ENCODE results near the gene WNK4. TPM values are rescaled to one million over a fixed set of nuclear protein-coding genes. Genes with fewer than 3 reads are reported as not detected.
"Not testable (repeated sequence)": the region's sequence is repeated elsewhere in the genome, so short reads cannot be mapped to it uniquely, and the experiment has no call there.

The WNK4 gene
- total RNA-seq (2013), result 0.02 TPM
- polyA plus RNA-seq, result not detected
- polyA minus RNA-seq, result 0.16 and 0.55 TPM in 2 replicates
- 0 to 0.90 (median 0.13) reads per million in 11 experiments for total RNA-seq

DNA sequence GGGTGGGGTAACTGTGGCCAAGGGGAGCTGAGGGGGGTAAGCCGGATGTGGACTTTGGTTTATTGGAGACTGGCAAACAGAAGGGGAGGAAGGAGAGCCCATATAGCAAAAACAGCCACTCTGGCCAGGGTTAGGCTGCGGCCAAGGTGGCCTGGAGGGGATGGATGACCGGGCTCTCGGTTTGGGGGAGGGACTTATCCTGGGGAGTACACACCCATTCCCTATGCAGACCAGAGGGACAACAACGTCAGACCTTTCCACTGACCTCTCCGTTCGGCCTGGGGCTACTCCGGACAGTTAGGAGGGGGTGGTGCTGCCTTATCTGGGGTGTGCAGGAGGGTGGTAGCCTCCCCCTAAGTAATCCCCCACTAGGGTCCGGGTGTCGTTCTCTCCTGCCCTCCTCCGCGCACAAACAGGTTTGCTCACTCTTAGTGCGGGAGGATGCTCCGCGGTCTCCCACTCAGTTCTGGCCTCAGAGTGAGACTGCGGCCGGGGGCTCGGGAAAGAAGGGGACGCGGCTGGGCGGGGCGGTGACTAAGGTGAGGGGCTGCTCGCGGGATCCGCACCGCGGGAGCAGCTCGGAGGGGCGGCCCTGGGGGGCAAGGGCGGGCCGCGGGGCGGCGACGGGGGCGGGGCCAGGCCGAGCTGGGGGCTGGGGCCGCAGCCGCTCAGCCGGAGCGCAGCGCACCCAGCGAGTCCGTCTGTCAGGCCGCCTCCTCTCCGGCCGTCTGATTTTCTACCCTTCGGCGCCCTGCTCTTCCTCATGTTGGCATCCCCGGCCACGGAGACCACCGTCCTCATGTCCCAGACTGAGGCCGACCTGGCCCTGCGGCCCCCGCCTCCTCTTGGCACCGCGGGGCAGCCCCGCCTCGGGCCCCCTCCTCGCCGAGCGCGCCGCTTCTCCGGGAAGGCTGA lies at the start of gene WNK4:
Gene WNK4 (plus strand): TSS at position 675 of the 915 bp plus-strand sequence. CDS start 89 bp downstream, at position 764.
- Histone ChIP-seq H3K4me2 (replicated peaks; ENCODE audit: extremely low read depth, low read length, poor library complexity, severe bottlenecking) (no peak within 1 kb of the TSS), H2AFZ (ENCODE audit: insufficient read depth, low read depth, low read length, poor library complexity, severe bottlenecking) (no peak within 1 kb of the TSS)

DNA sequence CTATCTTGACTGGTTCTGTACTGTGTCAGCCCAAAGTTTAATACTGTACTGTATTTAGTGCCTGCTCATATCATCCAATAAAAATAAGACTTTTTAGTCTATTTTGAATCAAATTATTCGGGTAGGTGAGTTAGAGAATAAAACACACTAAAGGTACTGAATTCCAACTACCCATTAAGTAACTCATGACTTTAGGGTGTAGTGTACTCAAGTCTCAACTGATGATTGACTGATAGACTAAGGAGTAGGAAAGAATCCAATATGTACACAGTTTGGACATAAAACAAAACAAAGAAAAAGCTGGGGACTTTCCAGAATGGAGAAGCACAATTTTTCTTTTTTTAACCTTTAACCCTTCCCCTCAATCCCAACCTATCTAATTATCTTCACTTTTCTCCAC lies 39.7 kb upstream of the WNK4 start:
- Histone ChIP-seq H4K20me1 (ENCODE audit: insufficient read depth, low read length) (peaks cover 77% of the 10 kb centered on the region), H3K79me2 (ENCODE audit: insufficient read depth, low read length) (peaks cover 47% of the 10 kb centered on the region), H3K27ac (ENCODE audit: low read depth in 1 of 2, low read length in 2 of 2) (no peak overlapping the region), H3K9me3 (replicated peaks in 1 of 2; ENCODE audit: control insufficient read depth in 1 of 2, insufficient read depth in 1 of 2, low read length in 2 of 2) (no peaks in the 10 kb centered on the region), H2AFZ (ENCODE audit: insufficient read depth, low read depth, low read length, poor library complexity, severe bottlenecking) (no peak overlapping the region), H3K4me2 (replicated peaks; ENCODE audit: extremely low read depth, low read length, poor library complexity, severe bottlenecking) (no peak overlapping the region), H3K27me3 (ENCODE audit: control insufficient read depth in 2 of 2, insufficient read depth in 2 of 2, low read length in 2 of 2) (peaks cover 0 to under 1% of the 10 kb centered on the region in 2 donors), H3K4me3 (replicated peaks in 1 of 3; ENCODE audit: low read depth in 2 of 3, low read length in 3 of 3) (no peak overlapping the region), H3K36me3 (replicated peaks in 1 of 2; ENCODE audit: control insufficient read depth in 1 of 2, insufficient read depth in 2 of 2, low read length in 2 of 2) (peaks cover 0 to 4% of the 10 kb centered on the region in 2 donors), H3K9ac (ENCODE audit: insufficient read depth, low read length, poor library complexity, severe bottlenecking) (no peak overlapping the region), H3K4me1 (ENCODE audit: control insufficient read depth in 1 of 2, insufficient read depth in 2 of 2, low read length in 2 of 2) (peaks cover 19 to 24% of the 10 kb centered on the region in 2 donors)
- no CpG with 5 or more reads among the region's 1 CpG for WGBS (ENCODE audit: insufficient coverage)
- DNase-seq, result no peak
- H3K27me3 Mint-ChIP-seq (ENCODE audit: low read depth in 3 of 3), result peaks cover 0 to 5% (median 5%) of the 10 kb centered on the region in 3 donors
- H3K36me3 Mint-ChIP-seq, result peaks cover 0 to 5% of the 10 kb centered on the region in 2 donors
- H3K27ac Mint-ChIP-seq, result no peak overlapping the region
- TF ChIP-seq, protein P1, sequence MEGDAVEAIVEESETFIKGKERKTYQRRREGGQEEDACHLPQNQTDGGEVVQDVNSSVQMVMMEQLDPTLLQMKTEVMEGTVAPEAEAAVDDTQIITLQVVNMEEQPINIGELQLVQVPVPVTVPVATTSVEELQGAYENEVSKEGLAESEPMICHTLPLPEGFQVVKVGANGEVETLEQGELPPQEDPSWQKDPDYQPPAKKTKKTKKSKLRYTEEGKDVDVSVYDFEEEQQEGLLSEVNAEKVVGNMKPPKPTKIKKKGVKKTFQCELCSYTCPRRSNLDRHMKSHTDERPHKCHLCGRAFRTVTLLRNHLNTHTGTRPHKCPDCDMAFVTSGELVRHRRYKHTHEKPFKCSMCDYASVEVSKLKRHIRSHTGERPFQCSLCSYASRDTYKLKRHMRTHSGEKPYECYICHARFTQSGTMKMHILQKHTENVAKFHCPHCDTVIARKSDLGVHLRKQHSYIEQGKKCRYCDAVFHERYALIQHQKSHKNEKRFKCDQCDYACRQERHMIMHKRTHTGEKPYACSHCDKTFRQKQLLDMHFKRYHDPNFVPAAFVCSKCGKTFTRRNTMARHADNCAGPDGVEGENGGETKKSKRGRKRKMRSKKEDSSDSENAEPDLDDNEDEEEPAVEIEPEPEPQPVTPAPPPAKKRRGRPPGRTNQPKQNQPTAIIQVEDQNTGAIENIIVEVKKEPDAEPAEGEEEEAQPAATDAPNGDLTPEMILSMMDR (IDR thresholded peaks at IDR 0.05), result no peak
- no peak overlapping the region for H3K4me3 Mint-ChIP-seq
- peaks cover 22% of the 10 kb centered on the region for H3K4me1 Mint-ChIP-seq
- H3K9me3 Mint-ChIP-seq, result peaks cover 0 to 3% (median 0%) of the 10 kb centered on the region in 7 donors
- intact Hi-C loops (cut with micrococcal nuclease), result no loop called here

More for the DNA sequence above, at the start of gene WNK4:
- WGBS (ENCODE audit: insufficient coverage), result 5% methylated on average over 52 of the region's 65 CpGs
- Histone ChIP-seq H3K27me3 (ENCODE audit: control insufficient read depth in 2 of 2, insufficient read depth in 2 of 2, low read length in 2 of 2) (peaks cover 42 to 57% of the 10 kb centered on the region in 2 donors), H3K4me1 (ENCODE audit: control insufficient read depth in 1 of 2, insufficient read depth in 2 of 2, low read length in 2 of 2) (peaks cover 7 to 17% of the 10 kb centered on the region in 2 donors), H3K9me3 (replicated peaks in 1 of 2; ENCODE audit: control insufficient read depth in 1 of 2, insufficient read depth in 1 of 2, low read length in 2 of 2) (peaks cover 0 to 28% of the 10 kb centered on the region in 2 donors), H3K36me3 (replicated peaks in 1 of 2; ENCODE audit: control insufficient read depth in 1 of 2, insufficient read depth in 2 of 2, low read length in 2 of 2) (peaks cover 40 to 43% of the 10 kb centered on the region in 2 donors), H4K20me1 (ENCODE audit: insufficient read depth, low read length) (no peaks in the 10 kb centered on the region), H3K79me2 (ENCODE audit: insufficient read depth, low read length) (no peaks in the 10 kb centered on the region), H3K4me3 (replicated peaks in 1 of 3; ENCODE audit: low read depth in 2 of 3, low read length in 3 of 3) (no peak within 1 kb of the TSS), H3K9ac (ENCODE audit: insufficient read depth, low read length, poor library complexity, severe bottlenecking) (no peak within 1 kb of the TSS), H3K27ac (ENCODE audit: low read depth in 1 of 2, low read length in 2 of 2) (no peak within 1 kb of the TSS)
- peak within 1 kb of the TSS in 1 of 2 donors; percentile 78 for H3K4me3 Mint-ChIP-seq
- H3K9me3 Mint-ChIP-seq, result peaks cover 0 to 16% (median 3%) of the 10 kb centered on the region in 7 donors
- TF ChIP-seq, protein P1 (IDR thresholded peaks at IDR 0.05), result no peak
- DNase-seq, result no peak
- H3K27ac Mint-ChIP-seq, result peak within 1 kb of the TSS in 1 of 7 donors; percentile 38
- peaks cover 57 to 61% (median 57%) of the 10 kb centered on the region in 3 donors for H3K27me3 Mint-ChIP-seq (ENCODE audit: low read depth in 3 of 3)
- H3K36me3 Mint-ChIP-seq, result peaks cover 48 to 51% of the 10 kb centered on the region in 2 donors
- intact Hi-C loops (cut with micrococcal nuclease), result no loop called here
- peaks cover 30% of the 10 kb centered on the region for H3K4me1 Mint-ChIP-seq

DNA sequence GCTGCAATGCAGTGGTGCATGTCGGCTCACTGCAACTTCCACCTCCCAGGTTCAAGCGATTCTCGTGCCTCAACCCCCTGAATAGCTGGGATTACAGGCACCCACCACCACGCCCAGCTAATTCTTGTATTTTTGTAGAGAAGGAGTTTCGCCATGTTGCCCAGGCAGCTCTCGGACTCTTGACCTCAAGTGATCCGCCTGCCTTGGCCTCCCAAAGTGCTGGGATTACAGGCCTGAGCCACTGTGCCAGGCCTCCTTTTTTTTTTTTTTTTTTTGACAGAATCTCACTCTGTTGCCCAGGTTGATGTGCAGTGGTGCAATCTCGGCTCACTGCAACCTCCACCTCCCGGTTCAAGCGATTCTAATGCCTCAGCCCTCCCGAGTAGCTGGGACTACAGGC lies 37.5 kb upstream of the WNK4 start:
- H3K27ac Mint-ChIP-seq, result peak overlapping the region in 1 of 7 donors; percentile 44
- H3K27me3 ChIP-seq (ENCODE audit: control insufficient read depth in 2 of 2, insufficient read depth in 2 of 2, low read length in 2 of 2); H3K4me3 Mint-ChIP-seq; H3K9ac ChIP-seq (ENCODE audit: insufficient read depth, low read length, poor library complexity, severe bottlenecking); DNase-seq; H3K27ac ChIP-seq (ENCODE audit: low read depth in 1 of 2, low read length in 2 of 2); H3K4me3 ChIP-seq (replicated peaks in 1 of 3; ENCODE audit: low read depth in 2 of 3, low read length in 3 of 3); H3K36me3 Mint-ChIP-seq; H2AFZ ChIP-seq (ENCODE audit: insufficient read depth, low read depth, low read length, poor library complexity, severe bottlenecking); H3K36me3 ChIP-seq (replicated peaks in 1 of 2; ENCODE audit: control insufficient read depth in 1 of 2, insufficient read depth in 2 of 2, low read length in 2 of 2); H3K4me2 ChIP-seq (replicated peaks; ENCODE audit: extremely low read depth, low read length, poor library complexity, severe bottlenecking); H3K9me3 ChIP-seq (replicated peaks in 1 of 2; ENCODE audit: control insufficient read depth in 1 of 2, insufficient read depth in 1 of 2, low read length in 2 of 2); H3K9me3 Mint-ChIP-seq; intact Hi-C loops (cut with micrococcal nuclease): not testable (repeated sequence)
- Histone ChIP-seq H3K79me2 (ENCODE audit: insufficient read depth, low read length) (peaks cover 40% of the 10 kb centered on the region), H3K4me1 (ENCODE audit: control insufficient read depth in 1 of 2, insufficient read depth in 2 of 2, low read length in 2 of 2) (peaks cover 15 to 18% of the 10 kb centered on the region in 2 donors), H4K20me1 (ENCODE audit: insufficient read depth, low read length) (peaks cover 57% of the 10 kb centered on the region)
- 100% methylated on average over 4 of the region's 11 CpGs for WGBS (ENCODE audit: insufficient coverage)
- H3K27me3 Mint-ChIP-seq (ENCODE audit: low read depth in 3 of 3), result peaks cover 8 to 14% (median 12%) of the 10 kb centered on the region in 3 donors
- H3K4me1 Mint-ChIP-seq, result peaks cover 15% of the 10 kb centered on the region

All from CD14-positive monocyte (primary cell).